ENCODE results near the gene OVOL3.
"Not testable (repeated sequence)": the region's sequence is repeated elsewhere in the genome, so short reads cannot be mapped to it uniquely, and the experiment has no call there.

The OVOL3 gene

DNA sequence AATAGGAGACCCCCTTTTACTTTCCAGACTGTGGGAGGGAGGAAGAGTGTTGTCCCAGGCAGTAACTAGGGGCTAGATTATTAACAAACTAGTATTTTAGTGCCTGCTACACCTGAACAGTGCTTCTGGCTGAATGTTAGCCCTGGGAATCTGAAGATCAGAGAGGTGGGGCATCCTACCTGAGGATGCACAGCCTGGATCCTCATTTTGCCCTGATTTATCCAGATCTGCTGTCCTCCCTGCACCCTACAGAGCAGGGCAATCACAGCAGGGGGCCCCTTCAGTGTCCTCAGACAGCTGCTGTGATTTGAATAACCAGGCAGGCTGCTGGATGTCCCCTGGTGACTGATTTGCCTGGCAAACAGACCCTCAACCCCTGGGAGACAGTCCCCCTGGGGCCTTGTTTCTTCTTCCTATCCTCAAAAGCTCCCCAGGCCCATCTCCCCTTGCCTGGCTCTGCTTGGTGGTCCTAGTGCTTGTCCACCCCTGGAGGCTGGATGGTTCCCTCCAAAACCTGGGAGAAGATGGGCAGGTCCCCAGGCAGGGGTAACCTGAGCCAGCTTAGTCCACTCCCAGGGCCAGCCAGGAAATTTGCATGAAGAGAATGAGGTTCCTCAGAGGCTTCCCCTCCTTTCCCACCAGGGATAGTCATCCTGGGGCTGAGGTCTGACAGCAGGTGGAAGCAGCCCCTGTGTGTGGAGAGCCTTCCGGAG lies at the start of gene OVOL3:
OVOL3 (plus strand) TSS at position 657 of the 713 bp plus-strand sequence. CDS start 60 bp downstream, outside the sequence.
- DNase-seq (ENCODE audit: low spot score), result no peak

- DNase-seq (ENCODE audit: low spot score), result no peak
Measured at GRCh38 chr19:36061367-36061766, 49.6 kb upstream of the OVOL3 start.

DNA sequence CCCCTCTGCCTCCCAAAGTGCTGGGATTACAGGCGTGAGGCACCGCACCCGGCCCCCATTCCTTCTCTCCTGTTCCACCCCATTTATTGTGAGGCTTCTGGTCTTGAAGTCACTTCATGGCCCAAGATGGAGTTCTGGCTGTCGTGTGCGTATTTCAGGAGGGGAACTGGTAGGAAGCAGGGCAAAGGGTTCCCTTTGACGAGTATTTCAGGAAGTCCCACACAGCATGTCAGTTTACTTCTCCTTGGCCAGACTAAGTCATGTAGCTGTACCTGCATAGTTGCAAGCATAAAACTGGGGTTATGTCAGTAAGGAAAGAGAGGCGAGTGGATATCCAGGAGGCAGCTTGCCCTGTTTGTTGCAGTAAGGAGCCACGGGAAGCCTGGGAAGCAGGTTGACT lies 46.1 kb upstream of the OVOL3 start:
- DNase-seq (ENCODE audit: low spot score), result no peak

DNA sequence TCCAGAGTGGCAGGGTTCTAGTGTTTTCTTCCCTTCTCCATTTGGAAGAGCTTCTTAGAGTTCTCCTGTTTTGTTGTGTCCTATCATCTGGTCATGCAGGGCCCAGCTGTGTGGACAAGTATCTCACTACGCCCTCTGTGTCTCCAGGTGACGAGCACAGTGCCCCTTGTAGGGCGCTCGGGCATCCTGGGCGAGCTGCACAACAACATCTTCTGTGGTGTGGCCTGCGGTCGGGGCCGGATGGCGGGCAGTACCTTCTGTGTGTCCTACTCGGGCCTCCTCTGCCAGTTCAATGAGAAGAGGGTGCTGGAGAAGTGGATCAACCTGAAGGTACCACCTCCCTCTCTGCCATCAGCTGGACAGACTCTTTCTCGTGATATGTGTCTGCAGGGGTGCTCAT lies 43.3 kb upstream of the OVOL3 start:
- DNase-seq (ENCODE audit: low spot score), result no peak

GRCh38 chr19:36068810-36069499 lies 42.0 kb upstream of the OVOL3 start:
- DNase-seq (ENCODE audit: low spot score), result not testable (repeated sequence)

- no peak for DNase-seq (ENCODE audit: low spot score)
Measured at GRCh38 chr19:36072081-36072480, 38.9 kb upstream of the OVOL3 start.

- DNase-seq (ENCODE audit: low spot score), result no peak
Measured at GRCh38 chr19:36073121-36073876, 37.6 kb upstream of the OVOL3 start.

DNA sequence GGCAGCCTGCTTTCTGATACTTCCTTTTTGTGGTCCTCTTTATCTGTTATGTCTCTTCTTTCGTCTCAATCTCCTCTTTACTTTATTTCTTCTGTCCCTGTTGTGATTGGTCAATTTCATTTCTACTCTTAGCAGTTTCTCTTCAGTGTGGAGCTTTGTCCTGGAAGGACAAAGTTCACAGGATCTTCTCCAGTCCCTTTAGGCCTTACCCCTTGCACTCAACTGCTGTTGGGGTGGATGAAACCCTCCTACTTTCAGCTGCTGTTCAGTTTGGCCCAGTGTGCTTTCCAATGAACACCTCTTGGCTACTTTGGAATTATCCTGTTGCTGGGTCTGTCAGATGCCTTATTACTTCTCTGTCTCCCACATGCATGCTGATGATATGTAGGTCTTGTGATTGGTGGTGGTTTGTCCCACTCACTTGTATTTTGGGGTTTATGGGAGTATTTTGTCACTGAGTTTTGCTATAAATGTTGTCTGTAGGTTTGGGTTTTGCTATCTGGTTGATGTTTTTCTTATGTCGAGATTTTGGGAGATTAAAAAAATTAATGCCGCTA lies 31.5 kb upstream of the OVOL3 start:
- no peak for DNase-seq (ENCODE audit: low spot score)

DNA sequence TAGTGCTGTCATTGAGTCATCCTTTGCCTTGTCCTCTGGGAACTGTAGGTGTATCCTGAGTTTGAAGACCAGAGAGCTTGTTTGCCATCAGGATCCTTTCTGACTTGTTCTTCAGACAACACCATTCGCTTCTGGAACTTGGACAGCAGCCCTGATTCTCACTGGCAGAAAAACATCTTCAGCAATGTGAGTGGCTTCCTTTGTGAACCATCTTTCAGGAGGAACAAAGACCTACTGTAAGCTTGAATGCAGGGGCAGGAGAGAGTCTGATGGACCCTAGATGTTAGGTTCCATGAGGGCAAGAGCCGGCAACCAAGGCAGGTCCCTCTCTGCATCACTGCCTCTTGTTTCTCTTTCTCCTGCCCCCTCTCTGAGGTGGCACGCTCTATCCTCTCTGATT lies 29.6 kb upstream of the OVOL3 start:
- no peak for DNase-seq (ENCODE audit: low spot score)

DNA sequence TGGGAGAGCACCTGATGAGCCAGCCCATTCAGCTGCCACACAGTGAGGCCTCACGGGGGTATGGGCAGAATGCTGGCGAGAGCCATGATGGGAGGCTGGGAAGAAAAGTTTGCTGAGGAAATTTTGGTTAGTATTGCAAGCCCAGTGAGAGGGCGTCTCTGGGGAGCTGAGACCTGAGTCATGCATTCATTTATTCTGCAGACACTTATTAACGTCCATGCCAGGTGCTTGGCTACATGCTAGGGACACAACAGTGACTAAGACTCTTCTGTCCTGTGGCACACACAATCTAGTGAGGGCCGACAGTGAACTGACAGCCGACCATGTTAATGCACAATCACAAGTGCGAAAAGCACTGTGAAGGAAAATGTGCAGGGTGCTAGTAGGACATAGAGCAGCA lies 29.0 kb upstream of the OVOL3 start:
- DNase-seq (ENCODE audit: low spot score), result no peak

DNA sequence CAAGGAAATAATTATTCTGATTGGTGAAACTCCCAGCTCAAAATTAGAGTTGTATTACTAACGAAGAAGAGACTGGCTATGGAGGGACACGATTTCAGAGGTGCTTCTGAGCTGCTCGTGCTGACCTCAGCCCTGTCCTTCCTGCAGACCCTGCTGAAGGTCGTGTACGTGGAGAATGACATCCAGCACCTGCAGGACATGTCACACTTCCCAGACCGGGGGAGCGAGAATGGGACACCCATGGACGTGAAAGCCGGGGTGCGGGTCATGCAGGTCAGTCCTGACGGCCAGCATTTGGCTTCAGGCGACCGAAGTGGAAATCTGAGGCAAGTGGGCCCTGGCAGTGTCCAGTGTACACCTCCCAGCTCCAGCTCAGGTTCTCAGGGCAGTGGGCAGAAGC lies 28.0 kb upstream of the OVOL3 start:
- no peak for DNase-seq (ENCODE audit: low spot score)

GRCh38 chr19:36084231-36085009 lies 26.5 kb upstream of the OVOL3 start:
- DNase-seq (ENCODE audit: low spot score), result no peak

GRCh38 chr19:36086326-36086725 lies 24.6 kb upstream of the OVOL3 start:
- DNase-seq (ENCODE audit: low spot score), result no peak

GRCh38 chr19:36089847-36090246 lies 21.1 kb upstream of the OVOL3 start:
- no peak for DNase-seq (ENCODE audit: low spot score)

- no peak for DNase-seq (ENCODE audit: low spot score)
Measured at GRCh38 chr19:36090910-36091695, 19.8 kb upstream of the OVOL3 start.

DNA sequence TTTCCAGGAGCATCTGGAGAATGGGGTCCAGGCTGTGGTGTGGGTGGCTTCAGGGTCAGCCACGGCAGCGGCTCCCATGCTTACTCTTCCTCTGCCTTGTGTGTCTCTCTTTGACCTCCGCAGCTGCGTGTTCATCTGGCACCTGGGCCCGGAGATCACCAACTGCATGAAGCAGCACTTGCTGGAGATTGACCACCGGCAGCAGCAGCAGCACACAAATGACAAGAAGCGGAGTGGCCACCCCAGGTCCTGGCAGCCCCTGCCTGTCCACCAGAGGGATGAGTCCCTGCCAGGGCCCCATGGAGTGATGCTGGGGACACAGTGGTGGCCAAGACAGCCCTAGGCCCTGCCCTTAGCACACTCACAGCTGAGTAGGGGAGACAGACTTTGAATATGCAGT lies 18.4 kb upstream of the OVOL3 start:
- DNase-seq (ENCODE audit: low spot score), result no peak

GRCh38 chr19:36093146-36093662 lies 17.7 kb upstream of the OVOL3 start:
- DNase-seq (ENCODE audit: low spot score), result no peak

GRCh38 chr19:36093687-36094086 lies 17.3 kb upstream of the OVOL3 start:
- DNase-seq (ENCODE audit: low spot score), result no peak

DNA sequence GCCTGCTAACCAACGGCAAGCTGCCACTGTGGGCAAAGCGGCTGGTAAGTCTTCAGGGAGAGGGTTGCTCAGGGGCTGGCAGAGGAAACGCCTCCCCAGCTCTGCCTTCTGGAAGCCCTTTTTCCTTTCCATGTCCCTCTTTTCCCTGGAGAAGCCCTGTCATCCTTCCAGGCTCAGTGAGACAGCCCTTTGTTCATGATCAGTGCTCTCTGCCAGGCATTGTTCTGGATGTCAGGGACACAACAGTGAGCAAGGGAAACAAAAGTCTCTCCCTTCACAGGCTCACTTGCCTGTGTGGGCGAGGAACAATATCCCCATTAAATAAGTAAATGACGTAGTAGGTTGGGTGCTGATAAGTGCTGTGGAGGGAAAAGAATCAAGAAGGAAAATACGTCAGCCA lies 13.9 kb upstream of the OVOL3 start:
- DNase-seq (ENCODE audit: low spot score), result no peak

DNA sequence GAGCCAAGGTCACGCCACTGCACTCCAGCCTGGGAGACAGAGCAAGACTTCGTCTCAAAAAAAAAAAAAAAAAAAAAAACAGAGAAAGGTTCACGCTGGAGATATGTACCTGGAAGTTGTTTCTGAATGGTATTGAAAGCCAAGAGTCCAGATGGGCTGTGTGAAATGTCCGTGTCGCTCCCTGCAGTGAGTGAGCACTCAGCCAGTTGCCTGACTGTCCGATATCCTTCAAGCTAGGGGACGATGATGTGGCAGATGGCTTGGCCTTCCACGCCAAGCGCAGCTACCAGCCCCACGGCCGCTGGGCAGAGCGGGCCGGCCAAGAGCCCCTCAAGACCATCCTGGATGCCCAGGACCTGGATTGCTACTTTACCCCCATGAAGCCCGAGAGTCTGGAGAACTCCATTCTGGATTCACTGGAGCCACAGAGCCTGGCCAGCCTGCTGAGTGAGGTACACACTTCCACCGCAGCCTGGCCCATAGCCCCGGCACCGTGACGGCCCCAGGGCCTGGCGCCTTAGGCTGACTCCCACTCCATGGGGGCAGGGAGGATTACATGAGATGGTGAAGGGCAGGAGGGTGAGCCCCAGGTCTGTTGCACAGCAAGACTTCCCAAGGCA lies 11.7 kb upstream of the OVOL3 start:
- no peak for DNase-seq (ENCODE audit: low spot score)

Measured in AG08396 (cell line).